Left forelimb (tissue), 1 donor: ENCODE results near the gene EEFSEC.

ENCODE experiments used
- DNase-seq: peaks from one replicate; pipeline ENCODE4 v3.0.0-alpha.2; 2018; ENCODE audit warnings: low spot score

EEFSEC gene

DNA sequence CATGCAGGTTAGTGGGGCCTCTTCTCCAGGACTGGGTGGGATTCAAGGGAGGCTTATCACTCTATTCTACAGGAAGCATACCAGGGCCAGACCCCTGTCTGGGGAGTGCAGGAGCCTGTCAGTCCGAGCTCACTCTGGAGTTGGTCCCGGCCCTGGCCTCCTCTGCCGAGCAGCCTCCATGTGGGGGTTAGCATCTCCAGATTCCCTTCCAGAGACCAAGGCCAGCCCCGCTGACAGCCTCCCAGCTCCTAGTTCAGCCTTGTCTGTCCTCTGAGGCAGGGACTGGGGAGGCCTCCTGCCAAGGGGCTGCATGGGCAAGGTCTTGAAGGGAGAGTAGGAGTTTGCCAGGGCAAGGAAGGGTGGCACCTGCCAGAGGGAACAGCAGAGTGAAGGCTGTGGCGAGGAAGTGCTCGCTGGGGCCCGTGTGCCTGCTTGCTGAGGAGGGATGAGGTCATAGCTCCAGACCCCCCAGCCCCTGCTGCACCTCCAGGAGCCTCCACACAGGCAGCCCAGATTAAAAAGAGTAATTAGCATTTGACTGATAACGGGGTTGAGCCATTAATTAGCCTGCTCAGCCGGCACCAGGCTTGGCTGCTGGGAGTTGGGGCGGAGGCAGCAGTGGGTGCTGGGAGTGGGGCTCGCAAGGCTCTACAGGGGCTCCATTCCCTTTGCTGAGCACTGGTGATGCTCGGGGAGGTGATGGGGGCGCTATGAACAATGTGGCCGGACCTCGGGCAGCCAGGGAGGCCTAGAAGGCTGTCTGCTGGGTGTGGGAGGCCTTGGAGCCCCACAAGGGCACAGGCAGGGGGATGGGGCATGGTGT lies 259.1 kb downstream of the EEFSEC start:
- no peak for DNase-seq

DNA sequence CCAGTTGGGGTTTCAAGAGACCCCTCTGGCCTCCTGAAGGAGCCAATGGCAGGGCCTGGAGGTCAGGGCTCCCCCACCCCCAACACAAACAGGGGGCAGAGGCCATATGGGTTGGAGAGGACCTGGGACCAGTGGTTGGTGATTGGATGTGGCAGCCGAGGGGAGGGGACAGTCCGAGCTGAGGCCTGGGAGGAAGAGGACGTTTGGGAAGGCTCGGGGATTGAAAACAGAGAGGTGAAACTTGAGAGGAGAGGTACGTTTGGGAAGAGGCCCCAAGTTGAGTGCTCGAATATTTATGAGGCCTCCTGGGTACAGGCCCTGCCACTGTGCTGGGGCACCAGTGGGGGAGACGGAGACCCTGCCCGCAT lies 259.7 kb downstream of the EEFSEC start:
- no peak for DNase-seq

DNA sequence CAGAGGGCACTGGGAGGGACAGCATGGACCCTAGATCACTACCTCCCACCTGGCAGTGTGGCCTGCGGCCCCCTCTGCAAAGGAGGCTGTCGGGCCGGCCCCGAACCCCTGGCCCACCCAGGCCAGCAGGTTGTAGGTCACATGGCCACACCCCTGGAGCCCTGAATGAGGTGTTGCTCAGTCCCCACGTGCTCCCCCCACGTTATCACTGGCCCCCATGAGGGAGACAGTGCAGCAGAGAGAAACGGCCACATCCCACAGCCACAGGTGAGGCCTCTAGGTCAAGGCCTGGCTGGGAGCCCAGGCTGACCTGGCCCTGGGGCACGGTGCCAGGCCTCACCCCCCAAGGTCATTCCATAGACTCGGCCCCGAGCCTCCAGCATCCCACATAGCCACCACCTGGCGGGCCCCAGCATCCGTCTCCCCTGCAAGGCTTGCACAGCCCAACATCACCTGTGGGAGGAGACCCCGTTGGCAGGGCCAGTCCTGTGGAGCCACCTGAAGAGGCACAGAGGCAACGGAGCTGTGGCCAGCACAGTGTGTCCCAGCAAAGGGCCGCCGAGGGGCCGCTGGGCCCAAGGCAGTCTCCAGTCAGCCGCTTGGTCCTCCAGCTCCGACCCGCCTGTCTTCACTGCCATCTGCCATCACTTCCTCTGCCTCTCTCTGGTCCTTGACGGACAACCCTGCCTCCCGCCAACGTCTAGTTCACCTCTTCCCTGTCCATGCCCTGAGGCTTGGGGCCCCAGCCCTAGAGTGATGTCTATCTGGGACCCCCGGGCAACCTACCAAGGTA lies 260.3 kb downstream of the EEFSEC start:
- no peak for DNase-seq

DNA sequence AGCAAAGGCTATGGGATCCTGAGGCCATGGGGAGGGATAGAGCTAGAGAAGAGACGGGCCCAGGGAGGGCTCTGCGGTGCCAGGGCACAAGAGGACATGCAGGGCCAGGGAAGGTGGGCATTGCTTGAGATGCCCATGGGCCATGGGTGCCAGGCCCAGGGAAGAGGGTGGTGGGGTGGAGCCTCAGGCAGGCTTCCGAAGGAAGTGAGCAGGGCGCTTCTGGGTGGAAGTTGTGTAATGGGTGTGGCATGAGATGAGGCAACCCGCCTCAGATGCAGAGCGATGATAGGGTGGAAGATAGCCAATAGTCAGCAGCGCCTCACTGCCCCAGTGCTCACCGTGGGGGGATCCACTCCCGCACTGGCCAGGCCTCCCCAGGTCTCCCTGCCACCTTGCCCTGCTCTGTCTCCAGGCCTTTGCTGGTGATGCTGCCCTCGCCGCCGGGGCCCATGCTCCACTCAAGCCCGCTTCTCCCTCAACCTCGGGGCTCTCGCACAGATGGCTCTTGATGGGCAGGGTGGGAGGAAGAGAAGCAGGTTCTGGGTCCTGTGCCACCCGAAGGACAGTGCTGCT lies 262.0 kb downstream of the EEFSEC start:
- DNase-seq, result no peak

GRCh38 chr3:128415773-128416577 lies 262.7 kb downstream of the EEFSEC start:
- no peak for DNase-seq

GRCh38 chr3:128416578-128417211 lies 263.4 kb downstream of the EEFSEC start:
- no peak for DNase-seq

GRCh38 chr3:128418900-128419299 lies 265.6 kb downstream of the EEFSEC start:
- DNase-seq, result no peak

DNA sequence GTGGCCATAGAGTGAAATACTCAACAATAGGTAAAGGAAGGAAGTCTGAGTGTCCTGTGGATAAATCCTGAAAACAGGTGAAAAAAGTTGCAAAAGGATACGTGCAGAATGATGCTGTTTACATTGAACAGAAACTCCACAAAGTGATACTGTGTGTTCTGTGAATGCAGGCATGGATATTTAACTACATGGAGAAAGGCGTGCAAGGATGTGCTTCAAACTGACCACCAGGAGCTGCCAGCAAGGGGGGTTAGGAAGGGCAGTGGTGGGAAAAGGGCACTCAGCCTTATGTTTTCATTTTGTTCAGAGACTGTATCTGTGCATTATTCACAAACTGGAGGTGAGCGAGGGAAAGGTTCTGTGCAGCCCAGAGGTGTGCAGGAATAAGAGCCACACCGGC lies 266.0 kb downstream of the EEFSEC start:
- DNase-seq, result no peak

DNA sequence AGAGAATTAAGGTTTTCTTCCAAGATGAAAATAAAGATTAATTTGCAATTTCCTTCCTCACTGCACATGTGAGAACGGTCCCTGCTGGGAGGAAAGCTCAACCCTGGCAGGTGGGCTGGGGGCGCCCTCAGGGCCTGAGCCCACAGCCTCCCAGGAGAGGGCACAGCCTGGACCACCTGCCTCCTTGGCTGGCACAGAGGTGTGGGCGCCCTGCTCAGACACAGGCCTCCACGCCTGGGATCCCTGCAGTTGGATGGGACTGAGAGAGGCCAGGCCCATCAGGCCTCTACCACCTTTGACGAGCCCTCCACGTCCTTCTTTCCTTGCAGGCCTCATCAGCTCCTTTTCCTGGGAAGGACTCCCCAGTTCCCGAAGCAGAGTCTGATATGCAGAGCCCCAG lies 267.0 kb downstream of the EEFSEC start:
- DNase-seq, result no peak

DNA sequence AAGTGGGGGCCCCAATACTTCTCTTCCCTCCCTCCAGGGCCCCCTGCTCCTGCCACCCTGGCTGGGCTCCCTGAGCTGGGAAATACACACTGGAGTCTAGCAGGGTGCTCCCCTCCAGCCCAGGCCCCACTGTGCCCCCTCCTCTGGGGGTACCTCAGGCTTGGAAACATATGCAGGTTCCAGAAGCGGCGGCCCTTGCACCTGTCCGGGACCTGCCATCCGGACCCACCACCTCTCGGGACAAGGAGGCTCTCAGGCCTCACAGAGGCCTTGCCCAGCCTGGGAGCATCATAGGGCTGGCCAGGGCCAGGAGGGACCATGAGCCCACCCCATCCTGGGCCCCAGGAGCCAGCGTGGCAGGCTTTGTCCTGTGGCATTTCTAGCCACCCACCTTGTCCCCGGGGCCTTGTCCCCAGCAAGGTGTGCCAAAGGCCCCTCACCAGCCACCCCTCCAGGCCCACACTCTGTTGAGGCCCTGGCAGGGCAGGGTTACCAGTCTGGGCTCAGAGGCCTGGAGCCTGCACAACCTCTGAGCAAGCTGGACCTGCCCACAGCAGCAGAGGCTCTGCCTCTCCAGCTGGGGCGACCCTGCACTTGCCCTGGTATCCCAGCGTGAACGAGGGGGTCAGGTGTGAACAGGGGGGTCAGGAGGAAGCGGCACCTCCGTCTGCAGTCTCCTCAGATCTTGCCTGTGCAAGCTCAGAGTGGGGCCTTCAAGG lies 267.6 kb downstream of the EEFSEC start:
- no peak for DNase-seq

DNA sequence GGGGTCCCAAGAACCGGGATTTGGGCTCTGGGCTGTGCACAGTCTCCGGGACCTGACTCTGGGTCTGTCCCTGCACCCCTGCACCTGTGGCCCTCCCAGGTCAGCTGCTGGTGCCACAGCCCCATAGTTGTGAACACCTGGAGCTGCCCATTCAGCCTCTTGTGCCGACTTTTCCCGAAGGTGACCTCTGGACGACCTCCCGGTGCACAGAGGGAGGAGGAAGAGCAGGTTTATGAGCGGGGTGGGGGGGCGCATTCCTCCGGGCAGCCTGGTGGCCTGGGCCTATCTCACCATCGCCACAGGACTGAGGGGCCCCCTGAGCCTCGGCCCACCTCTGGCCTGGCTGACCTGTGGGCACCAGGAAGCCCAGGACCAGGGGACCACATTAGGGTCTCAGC lies 268.2 kb downstream of the EEFSEC start:
- DNase-seq, result no peak

DNA sequence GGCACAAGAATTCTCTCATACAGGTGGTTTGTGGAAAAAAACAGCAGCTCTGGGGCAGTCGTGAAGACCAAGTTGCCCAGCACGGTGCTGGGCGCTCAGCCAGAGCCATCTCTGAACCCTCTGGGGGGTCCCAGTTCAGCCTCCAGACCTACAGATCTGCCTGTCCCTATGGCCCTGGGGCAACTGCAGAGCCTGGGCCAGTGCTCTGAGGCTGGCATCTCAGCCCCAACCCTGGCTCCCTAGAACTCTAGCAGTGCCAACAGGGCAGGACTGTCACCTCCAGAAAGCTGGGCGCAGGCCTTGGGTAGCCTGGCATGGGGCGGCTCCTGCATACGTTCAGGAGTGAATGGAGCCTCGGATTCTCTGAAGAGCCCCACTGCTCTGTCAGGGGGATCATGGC lies 268.7 kb downstream of the EEFSEC start:
- DNase-seq, result no peak

GRCh38 chr3:128422762-128423524 lies 269.7 kb downstream of the EEFSEC start:
- DNase-seq, result no peak

GRCh38 chr3:128423525-128424147 lies 270.4 kb downstream of the EEFSEC start:
- no peak for DNase-seq

GRCh38 chr3:128424508-128425069 lies 271.3 kb downstream of the EEFSEC start:
- DNase-seq, result no peak

GRCh38 chr3:128425142-128425845 lies 272.0 kb downstream of the EEFSEC start:
- no peak for DNase-seq

GRCh38 chr3:128425846-128426127 lies 272.5 kb downstream of the EEFSEC start:
- no peak for DNase-seq

- DNase-seq, result no peak
Observed at GRCh38 chr3:128426128-128426921, 273.0 kb downstream of the EEFSEC start.
